Type B pancreatic cell (in vitro differentiated cells): ENCODE results near the gene ZNF213. TPM values are rescaled to one million over a fixed set of nuclear protein-coding genes. Genes with fewer than 3 reads are reported as not detected.
A peak's percentile ranks its signal among the peaks of the same experiment; 100 is the strongest.

Experiments used
- DNase-seq: peaks from one replicate; pipeline ENCODE4 v3.0.0; 2021; ENCODE audit warnings: mixed read lengths; ENCODE audit not compliant: unreplicated experiment; ENCODE audit errors: extremely low spot score
- H3K27ac Mint-ChIP-seq: 2 replicates; pipeline ENCODE4 v1.8.0; 2021; ENCODE audit warnings: mild to moderate bottlenecking, mixed read lengths
- H3K27me3 Mint-ChIP-seq: 2 replicates; pipeline ENCODE4 v1.8.0; 2021; ENCODE audit warnings: mixed read lengths
- H3K36me3 Mint-ChIP-seq: 2 replicates; pipeline ENCODE4 v1.8.0; 2021; ENCODE audit warnings: mixed read lengths
- H3K4me1 Mint-ChIP-seq: one replicate; pipeline ENCODE4 v1.8.0; 2021; ENCODE audit warnings: mixed read lengths; ENCODE audit not compliant: unreplicated experiment
- H3K4me3 Mint-ChIP-seq: 2 replicates; pipeline ENCODE4 v1.8.0; 2021; ENCODE audit warnings: mild to moderate bottlenecking, mixed read lengths
- H3K9me3 Mint-ChIP-seq: 2 replicates; pipeline ENCODE4 v1.8.0; 2021; ENCODE audit warnings: mixed read lengths
- total RNA-seq: library from RNA; stranded (reverse); gene quantifications from 2 replicates; pipeline ENCODE4 v1.2.1, GENCODE V29; 2021; ENCODE audit warnings: low replicate concordance
- TF ChIP-seq, protein P1 (sequence below): fragments of 200-600 bp; sonication (generic); conservative IDR thresholded peaks from 2 replicates; pipeline ENCODE4 v1.5.0; 2021; ENCODE audit warnings: antibody characterized with exemption, mild to moderate bottlenecking

ZNF213 gene
- total RNA-seq, 1 donor from 2014 or later = 13.3 TPM

DNA sequence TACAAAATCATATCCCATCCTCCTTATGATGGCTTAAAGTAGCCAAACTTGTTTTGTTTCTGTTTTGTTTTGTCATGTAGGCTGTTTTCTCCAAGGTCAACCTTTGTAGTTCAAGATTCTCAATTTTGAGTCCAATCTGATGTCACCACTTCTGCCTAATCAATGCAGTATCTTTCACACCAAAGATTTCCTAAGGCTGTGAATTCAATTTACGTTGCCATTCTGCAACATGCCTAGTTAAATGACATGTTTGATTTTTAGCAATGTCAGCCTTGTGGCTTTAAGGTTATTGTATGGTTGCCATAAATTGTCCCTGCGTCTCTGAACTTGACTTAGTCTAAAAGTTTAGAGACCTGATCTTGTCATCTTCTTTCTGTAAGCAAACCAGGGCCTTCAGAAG is 20.4 kb downstream of the ZNF213 start:
- Mint-ChIP-seq H3K36me3 (no peaks in the 10 kb centered on the region), H3K9me3 (no peaks in the 10 kb centered on the region), H3K4me3 (no peak overlapping the region), H3K27me3 (peaks cover 31% of the 10 kb centered on the region), H3K4me1 (peaks cover 32% of the 10 kb centered on the region), H3K27ac (no peak overlapping the region)
- DNase-seq = no peak
- TF ChIP-seq, protein P1, sequence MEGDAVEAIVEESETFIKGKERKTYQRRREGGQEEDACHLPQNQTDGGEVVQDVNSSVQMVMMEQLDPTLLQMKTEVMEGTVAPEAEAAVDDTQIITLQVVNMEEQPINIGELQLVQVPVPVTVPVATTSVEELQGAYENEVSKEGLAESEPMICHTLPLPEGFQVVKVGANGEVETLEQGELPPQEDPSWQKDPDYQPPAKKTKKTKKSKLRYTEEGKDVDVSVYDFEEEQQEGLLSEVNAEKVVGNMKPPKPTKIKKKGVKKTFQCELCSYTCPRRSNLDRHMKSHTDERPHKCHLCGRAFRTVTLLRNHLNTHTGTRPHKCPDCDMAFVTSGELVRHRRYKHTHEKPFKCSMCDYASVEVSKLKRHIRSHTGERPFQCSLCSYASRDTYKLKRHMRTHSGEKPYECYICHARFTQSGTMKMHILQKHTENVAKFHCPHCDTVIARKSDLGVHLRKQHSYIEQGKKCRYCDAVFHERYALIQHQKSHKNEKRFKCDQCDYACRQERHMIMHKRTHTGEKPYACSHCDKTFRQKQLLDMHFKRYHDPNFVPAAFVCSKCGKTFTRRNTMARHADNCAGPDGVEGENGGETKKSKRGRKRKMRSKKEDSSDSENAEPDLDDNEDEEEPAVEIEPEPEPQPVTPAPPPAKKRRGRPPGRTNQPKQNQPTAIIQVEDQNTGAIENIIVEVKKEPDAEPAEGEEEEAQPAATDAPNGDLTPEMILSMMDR = no peak

- Mint-ChIP-seq H3K27me3 (peaks cover 26% of the 10 kb centered on the region), H3K27ac (no peak overlapping the region), H3K36me3 (no peaks in the 10 kb centered on the region), H3K4me1 (peaks cover 27% of the 10 kb centered on the region), H3K9me3 (no peaks in the 10 kb centered on the region), H3K4me3 (no peak overlapping the region)
- TF ChIP-seq, protein P1 = no peak
- no peak for DNase-seq
Measured at GRCh38 chr16:3155972-3156371, 21.1 kb downstream of the ZNF213 start.

DNA sequence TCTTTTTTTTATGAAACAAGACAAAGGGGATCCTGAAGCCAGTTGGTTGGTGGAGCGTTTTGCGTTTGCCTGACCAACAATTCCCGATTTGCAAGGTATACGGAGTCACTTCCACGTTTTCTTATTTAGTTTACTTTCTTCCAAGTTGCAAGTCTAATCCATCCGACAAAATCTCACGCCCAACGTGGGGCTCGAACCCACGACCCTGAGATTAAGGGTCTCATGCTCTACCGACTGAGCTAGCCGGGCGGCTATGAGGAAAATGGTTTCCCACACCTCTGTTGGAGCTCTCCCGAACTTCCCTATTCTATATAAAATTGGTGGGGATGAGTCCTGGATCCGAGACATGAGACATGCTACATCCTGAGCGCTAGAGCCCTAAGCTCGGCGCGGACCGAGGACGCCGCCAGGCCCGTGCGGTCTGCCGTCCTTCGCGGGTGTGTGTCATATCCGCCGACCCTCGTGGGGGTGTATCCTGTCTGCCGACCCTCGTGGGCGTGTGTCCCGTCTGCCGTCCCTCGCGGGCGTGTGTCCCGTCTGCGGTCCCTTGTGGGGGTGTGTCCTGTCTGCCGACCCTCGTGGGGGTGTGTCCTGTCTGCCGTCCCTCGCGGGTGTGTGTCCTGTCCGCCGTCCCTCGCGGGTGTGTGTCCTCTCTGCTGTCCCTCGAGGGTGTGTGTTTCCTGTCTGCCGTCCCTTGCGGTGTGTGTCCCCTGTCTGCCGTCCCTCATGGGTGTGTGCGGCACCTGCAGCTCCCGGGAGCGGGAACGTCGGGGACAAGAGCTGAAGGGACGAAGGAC is 22.6 kb downstream of the ZNF213 start:
- no peak for DNase-seq
- Mint-ChIP-seq H3K36me3 (no peaks in the 10 kb centered on the region), H3K9me3 (no peaks in the 10 kb centered on the region), H3K4me3 (peak overlapping the region; percentile 92), H3K4me1 (peaks cover 19% of the 10 kb centered on the region), H3K27me3 (peaks cover 23% of the 10 kb centered on the region), H3K27ac (peak overlapping the region; percentile 96)
- TF ChIP-seq, protein P1 = no peak

DNA sequence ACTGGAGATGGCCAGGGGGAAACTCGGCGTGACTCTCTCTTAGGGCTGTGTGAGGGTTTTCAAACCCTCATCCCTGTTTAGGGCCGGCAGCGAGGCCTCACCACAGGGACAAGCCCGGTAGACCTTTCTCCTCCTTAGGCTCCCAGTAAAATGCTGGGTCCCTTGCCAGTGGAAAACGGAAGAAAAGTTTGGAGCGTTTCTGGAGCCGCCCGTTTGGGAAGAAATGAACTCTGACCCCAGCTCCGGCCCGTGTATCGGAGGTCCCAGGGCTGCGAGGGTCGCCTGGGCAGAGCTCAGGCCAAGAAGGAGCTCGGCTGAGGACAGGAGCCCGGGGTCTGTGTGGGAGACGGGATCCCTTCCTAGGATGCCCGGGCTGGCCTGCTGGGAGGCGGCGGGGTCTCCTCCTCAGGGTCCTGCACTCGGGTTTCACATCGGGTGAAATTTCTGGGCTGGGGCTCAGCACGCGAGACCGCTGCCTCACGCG is 23.2 kb downstream of the ZNF213 start:
- Mint-ChIP-seq H3K27ac (peak overlapping the region; percentile 96), H3K4me3 (peak overlapping the region; percentile 92), H3K4me1 (peaks cover 14% of the 10 kb centered on the region), H3K27me3 (peaks cover 18% of the 10 kb centered on the region), H3K9me3 (no peaks in the 10 kb centered on the region), H3K36me3 (no peaks in the 10 kb centered on the region)
- TF ChIP-seq, protein P1 = no peak
- DNase-seq = no peak

DNA sequence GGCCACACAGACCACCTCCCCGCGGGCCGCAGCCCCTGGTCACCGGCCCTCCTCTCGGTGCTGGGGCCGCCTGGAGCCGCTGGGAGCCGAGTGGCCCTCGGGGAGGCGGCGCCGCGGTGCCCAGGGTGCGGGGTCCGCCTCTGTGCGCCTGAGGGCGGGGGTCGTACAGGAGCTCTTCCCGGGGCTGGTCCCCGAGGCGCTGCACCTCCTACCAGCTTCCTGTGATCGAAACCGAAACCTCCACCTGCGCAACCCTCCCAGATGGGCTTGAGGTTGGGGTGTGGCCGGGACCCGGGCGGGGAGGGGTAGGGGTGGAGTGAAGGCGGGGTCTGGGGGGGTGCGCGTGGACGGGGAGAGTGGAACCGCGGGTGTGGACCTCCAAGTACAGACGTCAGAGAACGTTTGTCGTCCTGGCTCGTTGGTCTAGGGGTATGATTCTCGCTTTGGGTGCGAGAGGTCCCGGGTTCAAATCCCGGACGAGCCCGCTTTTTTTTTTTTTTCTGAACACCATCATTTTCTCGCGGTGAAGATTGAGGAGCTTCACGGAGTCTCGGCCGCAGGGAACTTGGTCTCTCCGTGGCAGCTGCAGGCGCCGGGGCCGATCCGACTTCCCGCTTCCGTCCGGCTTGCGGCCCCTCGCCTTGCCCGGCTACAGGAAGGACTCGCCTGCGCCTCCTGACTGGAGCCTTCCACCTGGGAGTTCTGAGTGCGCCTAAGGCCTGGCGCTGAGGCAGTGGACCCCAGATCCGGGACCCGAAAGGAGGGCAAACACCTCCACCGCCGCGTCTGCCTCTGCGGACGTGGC is 23.9 kb downstream of the ZNF213 start:
- Mint-ChIP-seq H3K36me3 (no peaks in the 10 kb centered on the region), H3K4me3 (peak overlapping the region; percentile 92), H3K27ac (peak overlapping the region; percentile 95), H3K27me3 (peaks cover 21% of the 10 kb centered on the region), H3K9me3 (no peaks in the 10 kb centered on the region), H3K4me1 (peaks cover 14% of the 10 kb centered on the region)
- peak; percentile 88 for DNase-seq
- TF ChIP-seq, protein P1 = no peak
